CD14-positive monocyte (primary cell): ENCODE results near the gene OSBPL9. TPM values are rescaled to one million over a fixed set of nuclear protein-coding genes. Genes with fewer than 3 reads are reported as not detected.
A peak's percentile ranks its signal among the peaks of the same experiment; 100 is the strongest.

Experiments
- DNase-seq, 3 donors: peaks; one replicate each; pipeline ENCODE4 v3.0.0-alpha.2; 2011 to 2022
- H2AFZ ChIP-seq: 2 replicates; pipeline ENCODE4 v1.6.0; 2012; ENCODE audit warnings: mild to moderate bottlenecking, low read depth, low read length, inconsistent platforms; ENCODE audit not compliant: insufficient read depth, poor library complexity, severe bottlenecking
- H3K27ac ChIP-seq, 2 donors: 1 replicate in 1 of 2; 2 replicates in 1 of 2; pipeline ENCODE4 v1.5.1; 2012 to 2013; ENCODE audit warnings: low read length in 2 of 2, control low read depth in 1 of 2, inconsistent platforms in 1 of 2, low read depth in 1 of 2, mild to moderate bottlenecking in 1 of 2
- H3K27me3 ChIP-seq, 2 donors: one replicate each; pipeline versions ENCODE4 v1.6.0 to v1.6.1; 2011 to 2013; ENCODE audit warnings: low read length in 2 of 2; ENCODE audit not compliant: control insufficient read depth in 2 of 2, insufficient read depth in 2 of 2
- H3K36me3 ChIP-seq, 2 donors: replicated peaks in 1 of 2; 1 replicate in 1 of 2; 2 replicates in 1 of 2; pipeline versions ENCODE4 v1.5.1 to v1.6.1; 2012 to 2013; ENCODE audit warnings: low read length in 2 of 2, control low read depth in 1 of 2, inconsistent platforms in 1 of 2, mild to moderate bottlenecking in 1 of 2; ENCODE audit not compliant: insufficient read depth in 2 of 2, control insufficient read depth in 1 of 2
- H3K4me1 ChIP-seq, 2 donors: 1 replicate in 1 of 2; 2 replicates in 1 of 2; pipeline versions ENCODE4 v1.5.1 to v1.6.1; 2012 to 2013; ENCODE audit warnings: low read length in 2 of 2, control low read depth in 1 of 2, inconsistent platforms in 1 of 2, mild to moderate bottlenecking in 1 of 2, moderate library complexity in 1 of 2; ENCODE audit not compliant: insufficient read depth in 2 of 2, control insufficient read depth in 1 of 2
- H3K4me2 ChIP-seq: replicated peaks from 2 replicates; pipeline ENCODE3; 2012; ENCODE audit warnings: low read length, moderate library complexity, mild to moderate bottlenecking; ENCODE audit not compliant: poor library complexity, severe bottlenecking; ENCODE audit errors: extremely low read depth
- H3K4me3 ChIP-seq, 3 experiments: fragments of 200-600 bp in 1 of 3; sonication (generic) in 1 of 3; replicated peaks in 1 of 3; 1 replicate in 2 of 3; 2 replicates in 1 of 3; pipeline ENCODE4 v1.5.1; 2011 to 2013; ENCODE audit warnings: low read length in 3 of 3, mild to moderate bottlenecking in 3 of 3, control low read depth in 2 of 3, low read depth in 2 of 3, inconsistent platforms in 1 of 3, moderate library complexity in 1 of 3
- H3K79me2 ChIP-seq: 2 replicates; pipeline ENCODE4 v1.6.0; 2012; ENCODE audit warnings: mild to moderate bottlenecking, control low read depth, inconsistent platforms, low read length, moderate library complexity; ENCODE audit not compliant: insufficient read depth
- H3K9ac ChIP-seq: 2 replicates; pipeline ENCODE4 v1.6.0; 2017; ENCODE audit warnings: low read length, mild to moderate bottlenecking; ENCODE audit not compliant: insufficient read depth, poor library complexity, severe bottlenecking
- H3K9me3 ChIP-seq, 2 donors: replicated peaks in 1 of 2; 1 replicate in 1 of 2; 2 replicates in 1 of 2; pipeline versions ENCODE4 v1.5.1 to v1.6.1; 2012 to 2013; ENCODE audit warnings: low read length in 2 of 2, control low read depth in 1 of 2; ENCODE audit not compliant: control insufficient read depth in 1 of 2, insufficient read depth in 1 of 2
- H4K20me1 ChIP-seq: 2 replicates; pipeline ENCODE4 v1.6.0; 2012; ENCODE audit warnings: mild to moderate bottlenecking, low read length, control low read depth, moderate library complexity; ENCODE audit not compliant: insufficient read depth
- H3K27ac Mint-ChIP-seq, 7 donors: one replicate each; pipeline ENCODE4 v1.8.0; 2020; ENCODE audit warnings: mild to moderate bottlenecking in 7 of 7, mixed read lengths in 7 of 7, moderate library complexity in 6 of 7, inconsistent platforms in 2 of 7
- H3K27me3 Mint-ChIP-seq, 3 donors: one replicate each; pipeline ENCODE4 v1.8.0; 2021 to 2022; ENCODE audit warnings: low read depth in 3 of 3, mild to moderate bottlenecking in 3 of 3, mixed read lengths in 3 of 3, moderate library complexity in 3 of 3, inconsistent platforms in 1 of 3
- H3K36me3 Mint-ChIP-seq, 2 donors: one replicate each; pipeline ENCODE4 v1.8.0; 2020; ENCODE audit warnings: mixed read lengths in 2 of 2, inconsistent platforms in 1 of 2, mild to moderate bottlenecking in 1 of 2
- H3K4me1 Mint-ChIP-seq: one replicate; pipeline ENCODE4 v1.8.0; 2020; ENCODE audit warnings: mild to moderate bottlenecking, mixed read lengths
- H3K4me3 Mint-ChIP-seq, 2 donors: one replicate each; pipeline ENCODE4 v1.8.0; 2020; ENCODE audit warnings: mild to moderate bottlenecking in 2 of 2, mixed read lengths in 2 of 2, moderate library complexity in 1 of 2
- H3K9me3 Mint-ChIP-seq, 7 donors: one replicate each; pipeline ENCODE4 v1.8.0; 2020 to 2022; ENCODE audit warnings: mixed read lengths in 7 of 7, mild to moderate bottlenecking in 6 of 7, moderate library complexity in 6 of 7, inconsistent platforms in 2 of 7
- WGBS: methylation state at CpG from one replicate; pipeline ENCODE4 v1.1.5; 2013; ENCODE audit warnings: missing lambda C conversion rate; ENCODE audit not compliant: insufficient coverage; 5-methylcytosine and 5-hydroxymethylcytosine counted together
- intact Hi-C, 2 donors: fragments of 100-400 bp; cut with micrococcal nuclease; formaldehyde crosslinking; loops; one replicate each; pipeline versions ENCODE4 v1.15.0 to v1.15.1; 2023
- polyA plus RNA-seq, 3 donors: library from polyadenylated mRNA; depleted of rRNA in 1 of 3; unstranded in 2 of 3; stranded (reverse) in 1 of 3; fragments of 300-500 nt in 2 of 3; fragments of >200 nt in 1 of 3; fragmentation: Illumina TruSeq in 2 of 3; gene quantifications; 1 replicate in 2 of 3; 2 replicates in 1 of 3; pipeline ENCODE4 v1.2.3, GENCODE V29; 2012 to 2021
- TF ChIP-seq, protein P1 (sequence below): fragments of 200-600 bp; IDR thresholded peaks from one replicate; pipeline ENCODE4 v1.8.0; 2022; ENCODE audit warnings: antibody characterized with exemption, mild to moderate bottlenecking

The OSBPL9 gene
- polyA plus RNA-seq, 3 donors = 22.2 to 41.4 (median 31.3) TPM

DNA sequence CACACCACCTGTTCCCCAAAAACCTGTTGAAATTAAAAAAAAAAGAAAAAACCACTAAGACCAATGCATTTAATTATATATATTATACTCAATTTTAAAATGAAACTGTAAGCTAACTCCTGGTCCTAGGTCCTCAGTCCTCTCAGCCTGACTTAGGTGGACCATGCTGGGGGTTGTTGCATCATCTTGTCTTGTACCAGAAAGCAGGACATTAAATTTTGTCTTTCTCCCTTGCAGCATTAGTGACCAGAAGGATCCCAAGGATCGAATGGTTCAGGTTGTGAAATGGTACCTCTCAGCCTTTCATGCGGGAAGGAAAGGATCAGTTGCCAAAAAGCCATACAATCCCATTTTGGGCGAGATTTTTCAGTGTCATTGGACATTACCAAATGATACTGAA, 164.0 kb downstream of the OSBPL9 start:
- H3K36me3 ChIP-seq = peaks cover 62 to 79% of the 10 kb centered on the region in 2 donors
- peaks cover 0 to 2% (median 0%) of the 10 kb centered on the region in 3 donors for H3K27me3 Mint-ChIP-seq

DNA sequence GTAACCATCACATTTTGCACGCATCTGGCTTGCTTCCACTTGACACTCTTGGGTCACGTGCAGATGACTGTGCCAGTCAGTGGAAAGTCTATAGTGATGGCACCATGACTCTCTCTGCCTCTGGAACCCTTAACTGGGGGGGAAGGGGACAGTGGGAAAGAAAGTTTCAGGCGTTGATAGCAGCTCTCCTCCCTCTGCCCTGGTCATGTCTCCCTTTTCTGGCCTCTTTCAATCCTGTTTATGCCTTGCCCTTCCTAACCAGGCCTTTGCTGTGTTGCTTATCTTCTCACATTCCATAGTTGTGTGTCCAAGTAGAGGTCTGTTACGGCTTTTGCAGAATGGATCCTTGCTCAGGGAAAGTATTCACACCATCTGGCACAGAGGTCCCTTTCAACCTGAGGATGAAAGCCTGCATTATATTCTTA, 168.1 kb downstream of the OSBPL9 start:
- TF ChIP-seq, protein P1, sequence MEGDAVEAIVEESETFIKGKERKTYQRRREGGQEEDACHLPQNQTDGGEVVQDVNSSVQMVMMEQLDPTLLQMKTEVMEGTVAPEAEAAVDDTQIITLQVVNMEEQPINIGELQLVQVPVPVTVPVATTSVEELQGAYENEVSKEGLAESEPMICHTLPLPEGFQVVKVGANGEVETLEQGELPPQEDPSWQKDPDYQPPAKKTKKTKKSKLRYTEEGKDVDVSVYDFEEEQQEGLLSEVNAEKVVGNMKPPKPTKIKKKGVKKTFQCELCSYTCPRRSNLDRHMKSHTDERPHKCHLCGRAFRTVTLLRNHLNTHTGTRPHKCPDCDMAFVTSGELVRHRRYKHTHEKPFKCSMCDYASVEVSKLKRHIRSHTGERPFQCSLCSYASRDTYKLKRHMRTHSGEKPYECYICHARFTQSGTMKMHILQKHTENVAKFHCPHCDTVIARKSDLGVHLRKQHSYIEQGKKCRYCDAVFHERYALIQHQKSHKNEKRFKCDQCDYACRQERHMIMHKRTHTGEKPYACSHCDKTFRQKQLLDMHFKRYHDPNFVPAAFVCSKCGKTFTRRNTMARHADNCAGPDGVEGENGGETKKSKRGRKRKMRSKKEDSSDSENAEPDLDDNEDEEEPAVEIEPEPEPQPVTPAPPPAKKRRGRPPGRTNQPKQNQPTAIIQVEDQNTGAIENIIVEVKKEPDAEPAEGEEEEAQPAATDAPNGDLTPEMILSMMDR = no peak
- no peaks in the 10 kb centered on the region for H4K20me1 ChIP-seq
- no peaks in the 10 kb centered on the region for H3K79me2 ChIP-seq
- H3K9me3 ChIP-seq = no peaks in the 10 kb centered on the region
- no peak for DNase-seq
- Mint-ChIP-seq H3K4me3 (no peak overlapping the region), H3K9me3 (no peaks in the 10 kb centered on the region), H3K27me3 (peaks cover 0 to 2% (median 0%) of the 10 kb centered on the region in 3 donors), H3K4me1 (no peaks in the 10 kb centered on the region), H3K27ac (peak overlapping the region in 3 of 7 donors; percentile 2 to 48 (median 3)), H3K36me3 (peaks cover 82 to 86% of the 10 kb centered on the region in 2 donors)
- H3K36me3 ChIP-seq = peaks cover 83 to 95% of the 10 kb centered on the region in 2 donors
- H2AFZ ChIP-seq = no peak overlapping the region
- no peak overlapping the region for H3K4me3 ChIP-seq
- WGBS = 82% methylated on average over 3 of the region's 4 CpGs
- no peak overlapping the region for H3K27ac ChIP-seq
- H3K9ac ChIP-seq = no peak overlapping the region
- intact Hi-C loops = no loop called here
- H3K4me2 ChIP-seq = no peak overlapping the region
- H3K27me3 ChIP-seq = no peaks in the 10 kb centered on the region
- no peaks in the 10 kb centered on the region for H3K4me1 ChIP-seq

More for the DNA sequence above, 164.0 kb downstream of the OSBPL9 start:
- no peak overlapping the region for H2AFZ ChIP-seq
- H3K9me3 Mint-ChIP-seq = peaks cover 0 to 1% (median 0%) of the 10 kb centered on the region in 7 donors
- H3K27me3 ChIP-seq = no peaks in the 10 kb centered on the region
- TF ChIP-seq, protein P1 = no peak
- H4K20me1 ChIP-seq = no peaks in the 10 kb centered on the region
- no peak overlapping the region for H3K4me3 ChIP-seq
- peaks cover 63 to 74% of the 10 kb centered on the region in 2 donors for H3K36me3 Mint-ChIP-seq
- no peak overlapping the region for H3K27ac ChIP-seq
- WGBS = 90% methylated on average over 2 of the region's 3 CpGs
- no peaks in the 10 kb centered on the region for H3K79me2 ChIP-seq
- no peak overlapping the region for H3K4me3 Mint-ChIP-seq
- no peak overlapping the region for H3K27ac Mint-ChIP-seq
- no peaks in the 10 kb centered on the region for H3K9me3 ChIP-seq
- peaks cover 7% of the 10 kb centered on the region for H3K4me1 Mint-ChIP-seq
- DNase-seq = no peak
- no peak overlapping the region for H3K9ac ChIP-seq
- peaks cover 5 to 9% of the 10 kb centered on the region in 2 donors for H3K4me1 ChIP-seq
- intact Hi-C loops = no loop called here
- H3K4me2 ChIP-seq = no peak overlapping the region
